ENCODE measurements around the gene DYSF. TPM values are rescaled to one million over a fixed set of nuclear protein-coding genes. Genes with fewer than 3 reads are reported as not detected.

DYSF gene
- polyA plus RNA-seq, 1 donor from 2014 or later, result 0.04 TPM

- Histone ChIP-seq H3K9ac (ENCODE audit: low read length) (no peak overlapping the region), H3K9me3 (ENCODE audit: low read length) (no peaks in the 10 kb centered on the region), H3K4me2 (ENCODE audit: low read length) (no peak overlapping the region), H3F3A (ENCODE audit: insufficient read depth, low read length, poor library complexity, severe bottlenecking) (no peaks in the 10 kb centered on the region), H3K36me3 (ENCODE audit: insufficient read depth, low read length) (no peaks in the 10 kb centered on the region), H3K27me3 (ENCODE audit: insufficient read depth, low read depth, low read length) (no peaks in the 10 kb centered on the region), H2AFZ (ENCODE audit: low read depth, low read length) (no peak overlapping the region), H3K79me2 (replicated peaks; ENCODE audit: insufficient read depth, low read length) (no peaks in the 10 kb centered on the region), H3K9me2 (ENCODE audit: insufficient read depth, low read length) (no peaks in the 10 kb centered on the region), H3K4me3 (ENCODE audit: low read length) (no peak overlapping the region), H3K27ac (ENCODE audit: low read length) (no peak overlapping the region), H4K20me1 (ENCODE audit: insufficient read depth) (no peaks in the 10 kb centered on the region)
- TF ChIP-seq CTCF (IDR thresholded peaks at IDR 0.05; ENCODE audit: poor library complexity, severe bottlenecking), result no peak
- no peak for TF ChIP-seq TAF1 (IDR thresholded peaks at IDR 0.05; ENCODE audit: low read depth)
Measured at GRCh38 chr2:71611781-71612527, 158.6 kb downstream of the DYSF start.

- no peaks in the 10 kb centered on the region for H3K27me3 ChIP-seq (ENCODE audit: insufficient read depth, low read depth, low read length)
- no peak overlapping the region for H3K4me2 ChIP-seq (ENCODE audit: low read length)
- no peaks in the 10 kb centered on the region for H3K9me2 ChIP-seq (ENCODE audit: insufficient read depth, low read length)
- H3K9ac ChIP-seq (ENCODE audit: low read length), result no peak overlapping the region
- no peaks in the 10 kb centered on the region for H3K9me3 ChIP-seq (ENCODE audit: low read length)
- TF ChIP-seq EZH2 (IDR thresholded peaks at IDR 0.05; ENCODE audit: borderline replicate concordance, insufficient read depth, low read length, poor library complexity, severe bottlenecking), result no peak
- TF ChIP-seq REST (IDR thresholded peaks at IDR 0.05; ENCODE audit: borderline replicate concordance), result no peak
- no peak for TF ChIP-seq SMC3 (conservative IDR thresholded peaks at IDR 0.05; ENCODE audit: poor library complexity)
- no peak for TF ChIP-seq MXI1 (conservative IDR thresholded peaks at IDR 0.05; ENCODE audit: poor library complexity, severe bottlenecking)
- TF ChIP-seq EP300 (conservative IDR thresholded peaks at IDR 0.05; ENCODE audit: poor library complexity, severe bottlenecking), result no peak
- TF ChIP-seq CTCF (IDR thresholded peaks at IDR 0.05; ENCODE audit: poor library complexity, severe bottlenecking), result no peak
- TF ChIP-seq RAD21 (conservative IDR thresholded peaks at IDR 0.05), result no peak
- no peak for TF ChIP-seq POLR2AphosphoS5 (IDR thresholded peaks at IDR 0.05)
- TF ChIP-seq TAF1 (IDR thresholded peaks at IDR 0.05; ENCODE audit: low read depth), result no peak
- H3F3A ChIP-seq (ENCODE audit: insufficient read depth, low read length, poor library complexity, severe bottlenecking), result no peaks in the 10 kb centered on the region
- H2AFZ ChIP-seq (ENCODE audit: low read depth, low read length), result no peak overlapping the region
- H3K36me3 ChIP-seq (ENCODE audit: insufficient read depth, low read length), result no peaks in the 10 kb centered on the region
- no peak overlapping the region for H3K27ac ChIP-seq (ENCODE audit: low read length)
- H3K4me3 ChIP-seq (ENCODE audit: low read length), result no peak overlapping the region
- no peaks in the 10 kb centered on the region for H3K79me2 ChIP-seq (replicated peaks; ENCODE audit: insufficient read depth, low read length)
- no peaks in the 10 kb centered on the region for H4K20me1 ChIP-seq (ENCODE audit: insufficient read depth)
Measured at GRCh38 chr2:71612581-71613402, 159.4 kb downstream of the DYSF start.

All from neural cell (in vitro differentiated cells).